ENCODE data around the gene STN1.

- no peak for TF ChIP-seq CTCF (conservative IDR thresholded peaks at IDR 0.05; ENCODE audit: low read depth, low read length)
- no peak for TF ChIP-seq RAD21 (IDR thresholded peaks at IDR 0.05; ENCODE audit: low read length)
- TF ChIP-seq POLR2A (IDR thresholded peaks at IDR 0.05; ENCODE audit: low read depth, low read length) = no peak
- no peak for TF ChIP-seq CHD1 (IDR thresholded peaks at IDR 0.05; ENCODE audit: low read depth, low read length)
- TF ChIP-seq MXI1 (IDR thresholded peaks at IDR 0.05; ENCODE audit: borderline replicate concordance, low read depth, low read length) = no peak
- no peak for TF ChIP-seq CEBPB (IDR thresholded peaks at IDR 0.05; ENCODE audit: low read depth, low read length)
Observed at GRCh38 chr10:103851261-103851660, 66.7 kb downstream of the STN1 start.

Measured in IMR-90 (cell line).